Nephron (organoid): ENCODE results near the gene PYM1.

Source experiments
- H3K27ac Mint-ChIP-seq, 3 experiments: 2 replicates each; pipeline ENCODE4 v1.8.0; 2020; ENCODE audit warnings: mixed read lengths in 3 of 3, mild to moderate bottlenecking in 2 of 3, moderate library complexity in 1 of 3
- H3K27me3 Mint-ChIP-seq: 2 replicates; pipeline ENCODE4 v1.8.0; 2021; ENCODE audit warnings: low read depth, mild to moderate bottlenecking, moderate library complexity, mixed read lengths
- H3K36me3 Mint-ChIP-seq: 2 replicates; pipeline ENCODE4 v1.8.0; 2020; ENCODE audit warnings: low read depth, mixed read lengths
- H3K4me1 Mint-ChIP-seq: 2 replicates; pipeline ENCODE4 v1.8.0; 2020; ENCODE audit warnings: mixed read lengths
- H3K4me3 Mint-ChIP-seq, 3 experiments: 2 replicates each; pipeline ENCODE4 v1.8.0; 2020; ENCODE audit warnings: mild to moderate bottlenecking in 3 of 3, mixed read lengths in 3 of 3, moderate library complexity in 2 of 3
- H3K9me3 Mint-ChIP-seq: 2 replicates; pipeline ENCODE4 v1.8.0; 2020; ENCODE audit warnings: mixed read lengths
- TF ChIP-seq, protein P1 (sequence below), 3 experiments: fragments of 200-600 bp; sonication (generic); IDR thresholded peaks; one replicate each; pipeline ENCODE4 v1.5.0; 2021; ENCODE audit warnings: antibody characterized with exemption in 3 of 3; ENCODE audit not compliant: unreplicated experiment in 3 of 3

The PYM1 gene

DNA sequence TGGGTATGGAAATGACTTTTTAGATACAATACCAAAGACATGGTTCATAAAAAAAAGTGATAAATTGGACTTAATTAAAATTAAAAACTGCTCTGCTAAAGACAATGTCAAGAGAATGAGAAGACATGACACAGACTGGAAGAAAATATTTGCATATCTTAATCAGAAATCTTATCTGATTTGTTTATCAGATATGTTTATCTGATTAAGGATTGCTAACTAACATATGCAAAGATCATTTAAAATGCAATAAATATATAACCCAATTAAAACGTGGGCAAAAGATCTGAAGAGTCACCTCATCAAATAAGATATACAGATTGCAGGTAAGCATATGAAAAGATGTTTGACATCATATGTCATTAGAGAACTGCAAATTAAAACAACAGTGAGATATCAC, 75.0 kb downstream of the PYM1 start:
- H3K9me3 Mint-ChIP-seq = no peaks in the 10 kb centered on the region
- no peak overlapping the region for H3K27ac Mint-ChIP-seq
- no peaks in the 10 kb centered on the region for H3K27me3 Mint-ChIP-seq
- no peak overlapping the region for H3K4me3 Mint-ChIP-seq
- TF ChIP-seq, protein P1, sequence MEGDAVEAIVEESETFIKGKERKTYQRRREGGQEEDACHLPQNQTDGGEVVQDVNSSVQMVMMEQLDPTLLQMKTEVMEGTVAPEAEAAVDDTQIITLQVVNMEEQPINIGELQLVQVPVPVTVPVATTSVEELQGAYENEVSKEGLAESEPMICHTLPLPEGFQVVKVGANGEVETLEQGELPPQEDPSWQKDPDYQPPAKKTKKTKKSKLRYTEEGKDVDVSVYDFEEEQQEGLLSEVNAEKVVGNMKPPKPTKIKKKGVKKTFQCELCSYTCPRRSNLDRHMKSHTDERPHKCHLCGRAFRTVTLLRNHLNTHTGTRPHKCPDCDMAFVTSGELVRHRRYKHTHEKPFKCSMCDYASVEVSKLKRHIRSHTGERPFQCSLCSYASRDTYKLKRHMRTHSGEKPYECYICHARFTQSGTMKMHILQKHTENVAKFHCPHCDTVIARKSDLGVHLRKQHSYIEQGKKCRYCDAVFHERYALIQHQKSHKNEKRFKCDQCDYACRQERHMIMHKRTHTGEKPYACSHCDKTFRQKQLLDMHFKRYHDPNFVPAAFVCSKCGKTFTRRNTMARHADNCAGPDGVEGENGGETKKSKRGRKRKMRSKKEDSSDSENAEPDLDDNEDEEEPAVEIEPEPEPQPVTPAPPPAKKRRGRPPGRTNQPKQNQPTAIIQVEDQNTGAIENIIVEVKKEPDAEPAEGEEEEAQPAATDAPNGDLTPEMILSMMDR (IDR thresholded peaks at IDR 0.05; ENCODE audit: unreplicated experiment in 3 of 3) = no peak
- peaks cover 22% of the 10 kb centered on the region for H3K4me1 Mint-ChIP-seq
- no peaks in the 10 kb centered on the region for H3K36me3 Mint-ChIP-seq
